Pancreas (tissue), 10 donors: ENCODE measurements around the gene GEN1. TPM values are rescaled to one million over a fixed set of nuclear protein-coding genes. Genes with fewer than 3 reads are reported as not detected.

Experiments used
- ATAC-seq, 4 donors: fragments of 200-7000 bp; cut with Tn5 transposase; one replicate each; pipeline versions ENCODE4 v1.8.0 to v1.9.1; 2020; ENCODE audit warnings: mild to moderate bottlenecking in 4 of 4, moderate library complexity in 4 of 4
- DNase-seq, 6 donors: peaks; one replicate each; pipeline ENCODE4 v3.0.0-alpha.2; 2020
- FAIRE-seq: peaks from 2 replicates; lab custom pipeline; 2012; peaks lifted over from hg19 to GRCh38; lab: Jason Lieb, UNC
- H3K27ac ChIP-seq, 4 donors: fragments of 200-600 bp; sonication (generic); 1 replicate in 3 of 4; 2 replicates in 1 of 4; pipeline versions ENCODE4 v1.5.0 to v1.8.0; 2020
- H3K27me3 ChIP-seq, 4 donors: fragments of 200-600 bp; one replicate each; pipeline ENCODE4 v1.8.0; 2021
- H3K36me3 ChIP-seq, 3 donors: fragments of 200-600 bp; sonication (generic) in 1 of 3; one replicate each; pipeline versions ENCODE4 v1.5.0 to v1.8.0; 2020 to 2021
- H3K4me1 ChIP-seq, 3 donors: fragments of 200-600 bp; one replicate each; pipeline ENCODE4 v1.8.0; 2021
- H3K4me3 ChIP-seq, 4 donors: fragments of 200-600 bp; sonication (generic) in 2 of 4; one replicate each; pipeline versions ENCODE4 v1.5.0 to v1.8.0; 2020 to 2021
- H3K9me3 ChIP-seq, 4 donors: fragments of 200-600 bp; one replicate each; pipeline ENCODE4 v1.8.0; 2021
- WGBS, 2 donors: extraction: QIAGEN DNeasy Blood & Tissue Kit; methylation state at CpG; one replicate each; pipeline ENCODE4 v1.1.7; 2013; 5-methylcytosine and 5-hydroxymethylcytosine counted together
- intact Hi-C, 3 donors: fragments of 100-400 bp; cut with DNase I; formaldehyde crosslinking; loops; one replicate each; pipeline versions ENCODE4 v1.11.1 to v1.14.2; 2022
- polyA plus RNA-seq, 2 donors: library from polyadenylated mRNA; stranded (reverse); fragments of 200-250 nt; gene quantifications; one replicate each; pipeline ENCODE4 v1.2.3, GENCODE V29; 2013
- total RNA-seq, 6 donors: library from RNA; stranded (reverse); fragmentation: NEBNext Ultra II Directional in 4 of 6; extraction: Animal tissue kit (Norgen Biotek cat#: 25700) in 4 of 6; gene quantifications; one replicate each; pipeline versions ENCODE4 v1.2.1 to v1.2.4, GENCODE V29; 2021 to 2023
- TF ChIP-seq, protein P1 (sequence below), 4 donors: fragments of 200-600 bp; sonication (generic) in 3 of 4; IDR thresholded peaks; one replicate each; pipeline versions ENCODE4 v1.5.0 to v1.8.0; 2021; ENCODE audit warnings: antibody characterized with exemption in 4 of 4
- donor health status: healthy with polysubstance abuse.
- donor health status: DM: no; HTN: no; CAD: no; lungs with moderate emphysema.
- donor health status: DM: no; HTN: no; CAD: no.
- donor health status: control.
- donor health status: control.
- donor health status: Bipolar disorder and iron deficiency.
- donor health status: DM: yes; HTN: yes; CAD: no.
- donor health status: DM: no; HTN: no; CAD: no.
- donor health status: DM: no; HTN: no; CAD: no.
- donor health status: DM: yes; HTN: yes; CAD: no.

GEN1 gene
- total and polyA plus RNA-seq, 8 donors, result 1.4 to 5.0 (median 2.4) TPM

DNA sequence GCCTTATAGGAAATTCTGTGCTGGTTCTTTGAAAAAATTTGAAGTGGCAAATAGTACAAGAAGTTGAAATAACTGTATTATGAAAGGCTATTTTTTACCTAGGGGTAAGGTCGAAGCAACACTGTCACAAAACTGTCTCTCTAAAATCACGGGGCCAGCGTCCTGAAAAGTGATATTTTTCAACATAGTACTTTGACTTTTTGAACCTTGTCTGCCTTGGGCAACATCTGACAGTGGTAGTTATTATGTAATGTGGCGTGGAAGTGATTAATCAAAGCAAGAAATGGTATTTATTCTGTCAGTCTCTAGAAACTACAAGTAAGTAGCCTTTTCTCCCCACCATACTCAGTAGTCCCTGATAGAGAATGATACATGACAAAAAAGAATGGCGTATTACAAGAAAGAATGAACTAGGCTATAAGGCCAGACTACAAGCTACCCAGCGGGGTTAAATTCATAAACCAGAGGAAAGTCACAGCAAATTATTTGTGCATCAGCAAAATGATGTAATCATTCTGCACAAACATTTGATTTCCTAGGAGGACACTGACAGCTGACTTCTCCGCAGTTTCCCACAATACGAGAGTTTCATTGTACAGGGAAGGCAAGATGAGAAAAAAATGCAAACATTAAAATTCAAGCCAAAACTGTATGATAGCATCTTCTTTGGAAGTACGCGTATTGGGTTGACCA, 9.8 kb downstream of the GEN1 start:
- Histone ChIP-seq H3K27ac (no peak overlapping the region), H3K27me3 (no peaks in the 10 kb centered on the region), H3K36me3 (no peaks in the 10 kb centered on the region), H3K9me3 (no peaks in the 10 kb centered on the region), H3K4me3 (no peak overlapping the region), H3K4me1 (no peaks in the 10 kb centered on the region)
- TF ChIP-seq, protein P1, sequence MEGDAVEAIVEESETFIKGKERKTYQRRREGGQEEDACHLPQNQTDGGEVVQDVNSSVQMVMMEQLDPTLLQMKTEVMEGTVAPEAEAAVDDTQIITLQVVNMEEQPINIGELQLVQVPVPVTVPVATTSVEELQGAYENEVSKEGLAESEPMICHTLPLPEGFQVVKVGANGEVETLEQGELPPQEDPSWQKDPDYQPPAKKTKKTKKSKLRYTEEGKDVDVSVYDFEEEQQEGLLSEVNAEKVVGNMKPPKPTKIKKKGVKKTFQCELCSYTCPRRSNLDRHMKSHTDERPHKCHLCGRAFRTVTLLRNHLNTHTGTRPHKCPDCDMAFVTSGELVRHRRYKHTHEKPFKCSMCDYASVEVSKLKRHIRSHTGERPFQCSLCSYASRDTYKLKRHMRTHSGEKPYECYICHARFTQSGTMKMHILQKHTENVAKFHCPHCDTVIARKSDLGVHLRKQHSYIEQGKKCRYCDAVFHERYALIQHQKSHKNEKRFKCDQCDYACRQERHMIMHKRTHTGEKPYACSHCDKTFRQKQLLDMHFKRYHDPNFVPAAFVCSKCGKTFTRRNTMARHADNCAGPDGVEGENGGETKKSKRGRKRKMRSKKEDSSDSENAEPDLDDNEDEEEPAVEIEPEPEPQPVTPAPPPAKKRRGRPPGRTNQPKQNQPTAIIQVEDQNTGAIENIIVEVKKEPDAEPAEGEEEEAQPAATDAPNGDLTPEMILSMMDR (IDR thresholded peaks at IDR 0.05), result no peak
- no peak for ATAC-seq
- intact Hi-C loops, result no loop called here
- DNase-seq, result no peak
- WGBS, 2 donors, result 93 to 95% methylated on average over 10 of the region's 10 CpGs
- FAIRE-seq, result no peak

DNA sequence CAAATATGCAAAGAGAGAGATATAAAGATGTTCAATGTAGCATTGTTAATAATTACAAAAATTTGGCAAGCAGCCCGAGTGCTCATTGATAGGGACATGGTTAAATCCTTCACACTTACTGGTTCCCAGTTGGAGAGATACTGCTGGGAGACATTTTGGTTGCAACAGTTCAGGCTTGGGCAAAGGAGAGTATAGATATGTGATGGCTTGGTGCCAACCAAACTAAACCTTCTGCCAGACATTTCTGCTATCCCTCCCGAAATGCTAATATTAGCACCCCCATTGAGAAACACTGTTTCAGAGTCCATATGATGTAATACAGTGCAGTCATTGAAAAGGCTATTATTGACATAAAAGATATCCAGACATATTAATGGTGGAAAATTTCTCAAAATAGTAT, 11.5 kb downstream of the GEN1 start:
- H3K4me1 ChIP-seq, result no peaks in the 10 kb centered on the region
- WGBS, 2 donors, result 36 to 40% methylated on average over 2 of the region's 2 CpGs
- H3K4me3 ChIP-seq, result no peak overlapping the region
- H3K9me3 ChIP-seq, result no peaks in the 10 kb centered on the region
- no peak for ATAC-seq
- no peak overlapping the region for H3K27ac ChIP-seq
- intact Hi-C loops, result no loop called here
- no peak for FAIRE-seq
- TF ChIP-seq, protein P1 (IDR thresholded peaks at IDR 0.05), result no peak
- H3K27me3 ChIP-seq, result no peaks in the 10 kb centered on the region
- DNase-seq, result no peak
- H3K36me3 ChIP-seq, result no peaks in the 10 kb centered on the region

DNA sequence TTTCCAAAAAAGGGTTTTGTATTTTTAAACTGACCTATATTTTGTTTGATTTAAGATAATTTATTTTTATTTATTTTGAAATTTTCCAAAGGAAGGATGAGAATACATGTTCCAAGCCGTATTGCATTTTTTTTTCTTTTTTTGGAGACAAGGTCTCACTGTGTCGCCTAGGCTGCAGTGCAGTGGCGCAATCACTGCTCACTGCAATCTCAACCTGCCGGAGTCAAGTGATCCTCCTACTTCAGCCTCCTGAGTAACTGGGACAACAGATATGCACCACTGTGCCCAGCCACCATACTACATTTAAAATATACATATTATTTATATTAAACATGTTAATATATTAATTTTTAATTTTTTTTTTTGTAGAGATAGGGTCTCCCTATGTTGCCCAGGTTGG, 15.0 kb downstream of the GEN1 start:
- no peak overlapping the region for H3K27ac ChIP-seq
- TF ChIP-seq, protein P1 (IDR thresholded peaks at IDR 0.05), result no peak
- 95% methylated on average over 4 of the region's 4 CpGs for WGBS, 2 donors
- no peaks in the 10 kb centered on the region for H3K27me3 ChIP-seq
- no peaks in the 10 kb centered on the region for H3K4me1 ChIP-seq
- ATAC-seq (no peak), DNase-seq (no peak), FAIRE-seq (no peak)
- no peak overlapping the region for H3K4me3 ChIP-seq
- no peaks in the 10 kb centered on the region for H3K36me3 ChIP-seq
- intact Hi-C loops, result no loop called here
- no peaks in the 10 kb centered on the region for H3K9me3 ChIP-seq

- Histone ChIP-seq H3K27ac (no peak overlapping the region), H3K36me3 (no peaks in the 10 kb centered on the region), H3K27me3 (no peaks in the 10 kb centered on the region), H3K4me1 (no peaks in the 10 kb centered on the region), H3K4me3 (no peak overlapping the region), H3K9me3 (no peaks in the 10 kb centered on the region)
- DNase-seq, result no peak
- intact Hi-C loops, result no loop called here
- peak; percentile 68 for FAIRE-seq
- ATAC-seq, result no peak
- 90 to 92% methylated on average over 2 of the region's 2 CpGs for WGBS, 2 donors
- TF ChIP-seq, protein P1 (IDR thresholded peaks at IDR 0.05), result no peak
Measured at GRCh38 chr2:17771956-17772355, 18.0 kb downstream of the GEN1 start.

- TF ChIP-seq, protein P1 (IDR thresholded peaks at IDR 0.05), result no peak
- no peaks in the 10 kb centered on the region for H3K27me3 ChIP-seq
- FAIRE-seq, result no peak
- H3K36me3 ChIP-seq, result no peaks in the 10 kb centered on the region
- 86 to 90% methylated on average over 2 of the region's 2 CpGs for WGBS, 2 donors
- no peak overlapping the region for H3K4me3 ChIP-seq
- ATAC-seq, result no peak
- no peaks in the 10 kb centered on the region for H3K4me1 ChIP-seq
- DNase-seq, result no peak
- H3K9me3 ChIP-seq, result no peaks in the 10 kb centered on the region
- intact Hi-C loops, result no loop called here
- H3K27ac ChIP-seq, result no peak overlapping the region
Measured at GRCh38 chr2:17772532-17772931, 18.6 kb downstream of the GEN1 start.
